ENCODE results near the gene MRPL39.

DNA sequence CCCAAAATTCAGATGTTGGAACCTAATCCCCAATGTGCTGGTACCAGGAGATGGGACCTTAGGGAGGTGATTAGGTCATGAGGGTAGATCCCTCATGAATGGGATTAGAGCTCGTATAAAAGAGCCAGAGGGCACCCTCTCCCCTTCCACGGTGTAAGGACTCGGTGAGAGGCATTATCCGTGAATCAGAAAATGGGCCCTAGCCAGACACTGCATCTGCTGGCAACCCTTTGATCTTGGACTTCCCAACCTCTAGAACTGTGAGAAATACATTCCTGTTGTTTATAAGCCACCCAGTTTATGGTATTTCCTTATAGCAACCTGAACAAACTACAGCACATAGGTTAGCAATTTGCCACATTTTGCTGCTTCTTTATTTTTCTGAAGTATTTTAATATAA is 17.2 kb upstream of the MRPL39 start:
- no peak for TF ChIP-seq POLR2A (IDR thresholded peaks at IDR 0.05)
- TF ChIP-seq, protein P1, sequence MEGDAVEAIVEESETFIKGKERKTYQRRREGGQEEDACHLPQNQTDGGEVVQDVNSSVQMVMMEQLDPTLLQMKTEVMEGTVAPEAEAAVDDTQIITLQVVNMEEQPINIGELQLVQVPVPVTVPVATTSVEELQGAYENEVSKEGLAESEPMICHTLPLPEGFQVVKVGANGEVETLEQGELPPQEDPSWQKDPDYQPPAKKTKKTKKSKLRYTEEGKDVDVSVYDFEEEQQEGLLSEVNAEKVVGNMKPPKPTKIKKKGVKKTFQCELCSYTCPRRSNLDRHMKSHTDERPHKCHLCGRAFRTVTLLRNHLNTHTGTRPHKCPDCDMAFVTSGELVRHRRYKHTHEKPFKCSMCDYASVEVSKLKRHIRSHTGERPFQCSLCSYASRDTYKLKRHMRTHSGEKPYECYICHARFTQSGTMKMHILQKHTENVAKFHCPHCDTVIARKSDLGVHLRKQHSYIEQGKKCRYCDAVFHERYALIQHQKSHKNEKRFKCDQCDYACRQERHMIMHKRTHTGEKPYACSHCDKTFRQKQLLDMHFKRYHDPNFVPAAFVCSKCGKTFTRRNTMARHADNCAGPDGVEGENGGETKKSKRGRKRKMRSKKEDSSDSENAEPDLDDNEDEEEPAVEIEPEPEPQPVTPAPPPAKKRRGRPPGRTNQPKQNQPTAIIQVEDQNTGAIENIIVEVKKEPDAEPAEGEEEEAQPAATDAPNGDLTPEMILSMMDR (IDR thresholded peaks at IDR 0.05), result no peak
